NK-92 treated with Interleukin-12 subunit alpha and Interleukin-12 subunit beta, amount 100 ng/mL, for 24 hours (cell line): ENCODE data around the gene SFN.
"Not testable (repeated sequence)": the region's sequence is repeated elsewhere in the genome, so short reads cannot be mapped to it uniquely, and the experiment has no call there.

Experiments
- DNase-seq: peaks from one replicate; lab custom pipeline; 2025; lab: John Stamatoyannopoulos, UW

SFN gene

DNA sequence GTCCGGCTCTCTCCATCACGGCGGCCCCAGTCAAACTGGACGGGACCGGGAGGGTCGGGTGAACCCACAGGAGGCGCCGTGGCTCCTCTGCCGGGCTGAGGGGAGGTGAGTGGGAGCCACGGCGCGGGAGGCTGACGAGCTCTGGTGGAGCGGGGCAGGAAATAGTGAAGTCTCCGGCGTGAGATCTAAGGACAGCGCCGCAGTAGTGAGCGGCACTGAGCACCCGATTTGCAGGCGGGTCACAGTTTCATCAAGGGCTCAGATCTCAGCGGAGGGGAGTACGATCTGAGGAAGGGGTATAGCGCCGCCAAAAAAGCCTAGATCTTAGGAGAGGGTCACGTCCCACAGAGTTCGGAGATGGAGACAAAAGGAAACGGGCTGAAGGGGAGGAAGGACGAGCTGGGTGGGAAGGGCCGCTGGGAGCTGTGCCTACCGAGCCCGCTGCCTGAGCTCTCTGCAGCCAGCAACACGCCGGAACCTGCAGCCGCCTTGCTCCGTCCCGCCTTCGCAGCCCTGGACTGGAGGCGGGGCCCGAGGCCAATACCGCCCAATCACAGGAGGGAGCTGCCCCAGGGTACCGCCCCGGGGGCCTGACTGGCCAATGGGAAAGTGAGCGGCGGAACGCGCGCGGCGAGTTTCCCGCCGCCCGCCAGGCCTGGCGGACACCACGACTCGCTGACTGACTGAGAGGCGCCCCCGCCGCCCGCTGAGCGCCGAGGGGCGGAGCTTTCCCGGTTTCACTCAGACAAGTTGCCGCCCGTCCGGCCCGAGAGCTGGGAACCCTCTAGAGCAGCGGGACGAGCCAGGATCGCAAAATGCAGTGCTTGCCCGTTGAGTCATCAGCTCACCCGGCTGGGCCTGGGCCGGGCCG is 1.9 kb downstream of the SFN start:
- peak; percentile 95 for DNase-seq

DNA sequence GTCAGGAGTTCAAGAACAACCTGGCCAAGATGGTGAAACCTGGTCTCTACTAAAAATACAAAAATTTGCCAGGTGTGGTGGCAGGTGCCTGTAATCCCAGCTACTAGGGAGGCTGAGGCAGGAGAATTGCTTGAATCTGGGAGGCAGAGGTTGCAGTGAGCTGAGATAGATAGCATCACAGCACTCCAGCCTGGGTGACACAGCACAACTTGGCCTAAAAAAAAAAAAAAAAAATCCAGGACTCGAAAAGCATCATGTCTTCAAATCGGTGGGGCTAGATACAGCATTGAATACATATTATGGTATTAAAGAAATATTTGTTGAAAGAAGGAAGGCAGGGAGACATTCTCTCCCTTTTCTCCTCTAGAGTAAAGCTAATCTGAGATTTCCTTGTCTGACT is 10.1 kb downstream of the SFN start:
- not testable (repeated sequence) for DNase-seq

DNA sequence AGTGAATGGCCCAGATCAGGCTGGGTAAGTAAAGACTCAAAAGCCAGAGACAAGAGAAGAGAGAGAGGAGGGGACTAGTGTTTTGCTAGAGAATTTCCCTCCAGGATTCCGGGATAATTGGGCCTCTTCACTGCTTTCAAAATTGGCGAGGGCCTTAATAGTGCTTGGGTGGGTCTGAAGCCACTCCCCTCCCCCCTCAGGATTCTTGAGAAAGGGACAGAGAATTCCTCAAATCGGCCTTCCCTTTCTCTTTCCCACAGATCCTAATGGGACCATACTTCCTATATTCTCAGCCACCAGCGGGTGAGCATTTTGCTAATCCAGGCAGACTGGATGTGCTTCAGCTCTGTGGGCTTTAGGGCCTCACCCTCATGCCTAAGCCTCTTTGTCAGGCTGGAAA is 11.9 kb downstream of the SFN start:
- no peak for DNase-seq

DNA sequence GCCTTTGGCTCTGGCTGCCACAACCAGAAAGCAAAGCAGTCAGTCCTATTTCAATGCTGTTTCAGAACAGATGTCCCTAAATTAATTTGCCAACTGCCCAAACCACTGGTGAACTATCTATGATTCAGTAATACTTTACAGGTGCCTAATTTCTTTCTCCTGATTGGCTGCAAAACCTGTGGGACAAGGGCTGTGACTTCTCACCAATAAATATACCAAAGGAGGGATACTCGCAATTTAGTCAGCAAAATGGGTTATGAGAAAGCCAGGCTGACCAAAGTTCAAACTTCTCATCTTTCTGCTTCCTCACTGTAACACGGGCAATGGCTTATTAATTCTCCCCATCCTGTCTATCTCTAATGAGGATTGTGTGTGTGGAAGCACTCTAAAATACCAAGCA is 14.4 kb downstream of the SFN start:
- DNase-seq, result no peak

DNA sequence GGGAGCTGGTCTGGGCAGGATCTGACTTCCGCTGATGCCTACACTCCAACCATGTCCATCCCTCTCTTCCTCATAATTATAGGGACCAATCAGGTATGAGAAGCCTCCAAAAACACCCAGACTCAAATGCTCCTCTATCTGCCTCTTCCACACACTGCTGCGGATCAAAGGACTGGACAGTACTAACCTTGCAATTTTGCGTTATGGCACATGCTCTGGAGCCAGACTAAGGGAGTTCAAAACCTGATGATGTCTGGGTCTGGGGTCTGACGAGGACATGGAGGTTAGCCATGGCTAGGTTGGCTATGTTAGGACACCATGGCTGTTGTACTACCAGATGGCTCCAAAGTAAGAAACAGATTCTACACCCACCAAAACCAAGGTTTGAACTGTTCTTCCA is 16.8 kb downstream of the SFN start:
- DNase-seq, result no peak

DNA sequence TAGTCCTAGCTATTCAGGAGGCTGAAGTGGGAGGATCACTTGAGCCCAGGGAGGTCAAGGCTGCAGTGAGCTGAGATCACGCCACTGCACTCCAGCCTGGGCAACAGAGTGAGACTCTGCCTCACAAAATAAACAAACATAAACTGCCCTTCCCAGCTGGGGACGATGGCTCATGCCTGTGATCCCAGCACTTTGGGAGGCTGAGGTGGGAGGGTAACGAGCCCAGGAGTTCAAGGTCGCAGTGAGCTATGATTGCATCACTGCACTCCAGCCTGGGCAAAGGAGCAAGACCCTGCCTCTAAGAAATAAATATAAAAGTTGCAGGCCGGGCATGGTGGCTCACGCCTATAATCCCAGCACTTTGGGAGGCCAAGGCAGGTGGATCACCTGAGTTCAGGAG is 18.7 kb downstream of the SFN start:
- not testable (repeated sequence) for DNase-seq

DNA sequence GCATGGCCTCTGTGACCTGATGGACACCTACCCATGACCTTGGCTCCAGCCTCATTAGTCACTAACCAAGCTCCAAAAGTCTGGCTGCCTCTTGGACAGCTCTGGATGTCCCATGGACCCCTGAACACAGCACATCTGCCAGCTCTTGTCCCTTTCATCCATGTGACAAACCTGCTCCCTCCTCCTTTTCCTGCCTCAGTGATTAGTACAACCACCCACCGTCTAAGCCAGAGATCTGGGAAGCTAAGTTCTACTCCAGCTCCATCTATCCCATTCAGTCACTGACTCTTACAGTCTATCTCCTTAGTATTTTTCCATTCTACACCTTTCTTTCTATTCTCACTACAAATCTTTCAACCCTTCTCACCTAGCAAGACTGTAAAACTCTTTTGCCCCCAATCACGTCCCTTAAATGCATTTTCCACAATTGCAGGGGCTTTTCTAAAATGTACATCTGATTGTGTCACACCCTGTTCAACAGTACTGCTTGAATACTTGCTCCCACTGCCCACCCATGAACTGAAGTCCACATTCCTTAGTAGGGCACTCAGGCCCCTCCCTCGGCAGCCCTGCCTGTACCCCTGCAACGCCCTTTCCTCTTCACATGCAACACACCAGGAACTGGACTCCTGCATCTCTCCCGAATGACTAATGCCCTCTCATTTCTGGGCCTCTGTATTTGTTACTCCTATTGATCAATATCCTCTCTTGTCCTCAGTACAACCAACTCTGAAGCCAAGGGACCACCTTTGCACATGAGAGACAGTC is 19.9 kb downstream of the SFN start:
- DNase-seq, result no peak

DNA sequence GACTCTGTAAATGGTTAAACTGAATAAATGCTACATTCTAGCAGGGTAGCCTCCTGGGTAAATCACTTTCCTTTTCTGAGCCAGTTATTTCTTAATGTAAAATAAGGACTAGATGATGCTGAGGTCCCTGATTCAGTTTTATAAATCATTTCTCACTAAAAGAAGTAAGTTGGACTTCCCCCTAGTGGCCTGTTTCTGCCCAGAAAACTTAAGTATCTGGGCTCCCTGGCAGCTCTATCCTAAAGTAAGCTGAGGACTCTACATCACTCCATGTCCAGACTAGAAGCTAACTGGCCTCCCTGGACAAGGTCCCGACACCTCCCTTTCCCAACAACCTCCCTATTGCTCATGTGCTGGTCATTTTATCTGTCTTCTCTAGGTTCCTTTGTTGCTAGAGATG is 24.2 kb downstream of the SFN start:
- no peak for DNase-seq

DNA sequence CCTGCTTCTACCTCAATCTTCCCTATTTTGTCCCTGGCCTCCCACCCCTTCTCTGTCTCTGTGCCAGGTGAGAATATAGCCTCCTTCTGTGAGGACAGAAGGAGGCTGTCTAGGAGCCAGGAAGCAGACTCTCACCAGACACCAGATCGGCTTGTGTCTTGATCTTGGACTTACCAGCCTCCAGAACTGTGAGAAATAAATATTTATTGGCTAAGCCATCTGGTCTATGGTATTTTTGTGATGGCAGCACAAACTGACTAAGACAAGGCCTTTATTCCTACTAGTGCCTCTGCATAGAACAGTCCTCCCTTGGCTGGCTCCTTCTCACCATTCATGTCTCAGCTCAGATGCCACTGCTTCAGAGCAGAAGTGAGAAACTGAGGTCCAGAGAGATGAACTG is 25.3 kb downstream of the SFN start:
- DNase-seq, result no peak

DNA sequence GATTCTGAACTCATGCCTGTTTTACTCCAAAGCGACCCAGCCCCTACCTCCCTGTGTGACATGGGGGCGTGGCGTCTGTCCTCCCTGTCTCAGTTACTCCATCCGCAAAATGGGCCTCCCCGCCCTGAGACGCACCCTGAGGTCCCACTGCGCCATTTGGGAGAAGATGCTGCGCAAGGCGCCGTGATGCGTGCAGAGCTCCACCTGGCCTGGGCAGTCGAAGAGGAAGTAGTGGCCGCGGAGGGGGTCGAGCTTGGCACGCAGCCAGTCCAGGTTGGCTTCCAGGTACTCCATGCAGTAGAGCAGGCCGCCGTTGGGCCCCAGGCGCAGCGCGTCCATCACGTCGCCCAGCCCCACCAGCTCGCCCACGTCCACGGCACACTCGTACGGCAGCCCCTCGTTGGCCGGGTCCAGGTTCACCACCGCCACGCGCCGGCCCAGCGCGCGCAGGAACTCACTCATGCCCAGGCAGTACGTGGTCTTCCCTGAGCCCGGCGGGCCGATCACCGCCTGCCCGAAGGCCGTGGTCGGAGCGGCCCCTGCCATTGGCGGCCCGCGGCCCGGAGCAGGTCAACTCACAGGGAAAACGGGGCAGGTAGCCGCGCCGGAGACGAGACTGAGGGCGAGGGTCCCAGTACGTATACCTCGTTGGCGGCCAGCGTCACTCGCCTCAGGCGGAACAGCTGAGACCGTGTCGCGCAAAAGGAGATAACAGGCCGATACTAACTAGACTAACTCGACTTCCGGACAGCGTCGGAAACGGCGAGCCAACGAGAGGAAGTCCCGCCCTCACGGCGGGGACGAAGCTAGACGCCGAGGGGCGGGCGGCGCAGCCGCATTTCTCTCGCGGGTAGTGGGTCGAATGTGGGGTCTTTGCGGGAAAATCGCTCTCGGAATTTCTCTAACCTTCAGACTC is 26.9 kb downstream of the SFN start, which contains the start of gene GPN2:
GPN2 (minus strand) TSS at position 733 of the 916 bp plus-strand sequence; CDS start at position 546, 187 bp downstream.
- peak; percentile 65 for DNase-seq

DNA sequence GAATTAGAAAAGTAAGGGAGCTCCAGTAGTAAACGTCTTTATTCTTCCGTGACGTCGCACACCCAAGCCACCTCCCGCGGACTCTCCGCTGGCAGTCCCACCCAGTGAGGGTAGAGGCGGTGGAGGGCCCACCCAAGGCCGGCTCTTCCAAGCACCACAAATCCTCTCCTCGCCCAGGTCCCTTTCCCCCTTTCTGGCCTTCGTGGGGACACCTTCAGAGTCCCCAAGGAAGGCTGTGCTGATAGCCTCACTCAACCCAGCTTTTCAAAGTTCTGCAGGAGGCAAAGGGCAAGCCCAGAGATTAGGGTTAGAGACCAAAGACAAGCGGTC is 27.5 kb downstream of the SFN start:
- no peak for DNase-seq

DNA sequence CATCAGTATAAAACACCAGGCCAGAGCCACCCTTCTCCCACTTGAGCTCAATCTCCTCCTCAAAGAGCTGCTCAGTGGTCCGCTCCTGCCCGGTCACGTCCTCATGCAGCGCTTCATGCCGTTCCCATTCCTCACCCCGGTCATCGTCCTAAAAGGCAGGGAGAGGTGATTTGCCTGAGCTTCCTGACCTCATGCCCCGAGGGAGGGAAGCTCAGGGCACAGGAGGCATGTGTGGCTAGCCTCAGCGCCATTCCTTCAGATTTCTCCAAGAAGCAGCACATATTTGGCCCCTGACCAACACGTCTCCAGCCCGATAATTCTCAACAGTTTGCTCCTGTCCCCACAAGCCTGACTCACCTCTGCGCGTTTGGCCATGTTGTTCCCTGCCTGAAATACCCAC is 31.3 kb downstream of the SFN start:
- DNase-seq, result no peak

DNA sequence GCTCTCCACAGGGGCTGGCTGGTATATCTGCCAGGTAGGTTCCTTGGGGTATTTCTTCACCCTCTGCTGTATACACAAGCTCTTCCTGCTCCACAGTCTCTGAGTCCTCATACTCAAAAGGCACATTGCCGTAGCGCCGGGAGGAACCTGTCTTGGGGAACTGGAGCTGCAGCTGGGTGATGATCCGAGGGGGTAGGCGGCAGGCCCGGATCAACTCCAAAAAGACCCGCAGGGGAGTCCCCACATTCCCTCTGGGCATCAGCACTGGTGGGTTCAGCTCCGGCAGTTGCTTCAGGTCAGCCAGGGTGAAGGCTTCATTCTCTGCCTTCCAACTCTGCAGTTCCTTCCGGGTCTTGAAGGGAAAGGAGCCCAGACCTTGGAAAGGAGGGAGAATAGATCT is 34.4 kb downstream of the SFN start:
- no peak for DNase-seq

DNA sequence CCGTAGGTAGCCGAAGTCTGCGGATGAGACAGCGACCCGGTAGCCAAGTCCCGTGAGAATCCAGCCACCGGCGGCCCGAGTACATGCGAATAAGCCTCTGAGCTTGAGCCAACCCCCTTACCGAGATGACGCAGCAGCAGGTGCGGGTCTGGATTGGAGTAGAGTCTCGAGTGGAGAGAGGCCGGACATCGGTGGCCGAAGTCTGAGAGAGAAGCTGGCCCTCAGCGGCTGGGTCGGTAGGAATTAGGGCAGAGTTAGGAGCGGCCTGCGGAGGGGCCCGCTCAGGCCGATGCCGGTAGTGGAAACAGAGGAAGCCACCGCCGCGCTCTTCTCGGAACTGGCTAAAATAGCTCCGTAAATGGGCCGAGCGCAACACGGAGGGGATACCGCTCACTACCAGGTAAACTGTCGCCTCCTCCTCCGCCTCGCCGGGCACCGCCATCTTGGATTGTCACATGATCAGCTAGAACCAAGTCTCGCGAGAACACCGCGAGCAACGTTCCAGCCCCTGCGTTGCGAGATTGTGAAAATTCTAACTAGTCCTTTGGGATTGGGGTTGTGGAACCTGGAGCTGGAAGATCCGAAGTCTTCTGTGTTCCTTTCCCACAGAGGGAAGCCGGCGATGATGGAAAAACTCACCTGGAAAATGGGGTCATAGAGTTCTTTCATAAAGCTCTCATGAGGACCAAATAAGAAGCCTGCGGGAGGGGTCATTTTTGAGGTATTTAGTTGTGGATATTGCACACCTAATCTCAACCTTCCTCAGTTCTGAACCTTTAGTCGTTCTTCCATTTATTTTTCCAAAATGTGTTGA is 37.3 kb downstream of the SFN start, which contains the start of gene GPATCH3:
GPATCH3 (minus strand) TSS at position 467 of the 814 bp plus-strand sequence; CDS start at position 442, 25 bp downstream.
- peak; percentile 63 for DNase-seq

DNA sequence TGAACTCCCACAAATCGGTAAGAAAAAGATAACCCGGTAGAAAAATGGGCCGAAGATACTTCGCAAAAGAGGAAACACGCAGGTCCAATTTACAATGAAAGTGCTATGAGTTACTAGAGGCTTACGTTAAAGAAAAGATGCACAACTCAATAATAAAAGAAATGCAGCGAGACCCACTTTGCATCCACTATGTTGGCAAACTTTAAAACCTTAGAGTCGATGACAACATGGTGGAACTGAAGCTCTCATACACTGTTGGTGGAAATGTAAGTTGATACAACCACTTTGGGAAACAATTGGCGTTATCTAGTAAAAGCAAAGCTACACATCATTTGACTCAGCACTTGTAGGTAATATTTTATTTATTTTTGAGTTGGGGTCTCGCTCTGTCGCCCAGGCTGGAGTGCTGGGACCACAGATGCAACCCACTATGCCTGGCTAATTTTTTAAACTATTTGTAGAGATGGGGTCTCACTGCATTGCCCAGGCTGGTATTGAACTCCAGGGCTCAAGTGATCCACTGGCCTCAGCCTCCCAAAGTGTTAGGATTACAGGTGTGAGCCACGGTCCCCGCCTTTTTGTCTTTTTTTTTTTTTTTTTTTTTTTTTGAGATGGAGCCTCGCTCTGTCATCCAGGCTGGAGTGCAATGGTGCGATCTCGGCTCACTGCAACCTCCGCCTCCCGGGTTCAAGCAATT is 38.0 kb downstream of the SFN start:
- DNase-seq, result no peak

DNA sequence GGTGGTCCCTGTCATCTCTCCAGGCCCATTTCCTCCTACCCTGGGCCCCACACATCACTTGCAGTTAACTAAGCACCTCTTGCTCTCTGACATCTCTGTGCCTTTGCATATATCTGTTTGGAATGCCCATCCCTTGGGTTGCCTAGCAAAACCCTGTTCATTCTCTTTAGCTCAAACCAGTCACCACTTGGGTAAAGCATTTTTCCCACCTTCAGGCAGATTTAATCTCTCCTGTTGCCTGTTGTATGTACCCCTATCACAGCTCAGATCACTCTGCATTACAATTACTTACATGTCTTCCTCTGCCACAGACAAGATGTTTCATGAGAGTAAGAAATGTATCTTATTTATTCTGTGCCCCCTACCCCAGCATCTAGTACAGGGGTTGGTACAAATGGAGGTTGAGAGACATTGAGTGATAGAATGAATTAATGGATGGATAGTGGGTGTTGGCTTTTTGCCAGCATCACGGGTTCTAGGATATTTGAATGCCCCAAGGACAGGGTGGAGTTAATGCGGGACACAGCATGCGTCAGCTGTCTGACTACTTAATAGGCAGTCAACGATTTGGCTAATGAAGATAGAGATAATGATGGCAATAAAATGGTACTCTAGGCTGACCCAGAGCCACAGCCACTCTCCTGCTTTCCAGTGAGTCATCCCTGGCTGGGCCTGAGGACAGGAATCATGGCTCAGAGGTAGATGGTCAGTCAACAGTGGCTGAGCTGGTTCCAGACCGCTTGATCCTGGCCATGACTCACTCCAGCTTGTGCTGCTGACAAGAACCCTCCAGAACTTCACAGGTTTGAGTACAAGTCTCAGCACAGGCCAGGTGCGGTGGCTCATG is 44.3 kb downstream of the SFN start:
- DNase-seq, result no peak

DNA sequence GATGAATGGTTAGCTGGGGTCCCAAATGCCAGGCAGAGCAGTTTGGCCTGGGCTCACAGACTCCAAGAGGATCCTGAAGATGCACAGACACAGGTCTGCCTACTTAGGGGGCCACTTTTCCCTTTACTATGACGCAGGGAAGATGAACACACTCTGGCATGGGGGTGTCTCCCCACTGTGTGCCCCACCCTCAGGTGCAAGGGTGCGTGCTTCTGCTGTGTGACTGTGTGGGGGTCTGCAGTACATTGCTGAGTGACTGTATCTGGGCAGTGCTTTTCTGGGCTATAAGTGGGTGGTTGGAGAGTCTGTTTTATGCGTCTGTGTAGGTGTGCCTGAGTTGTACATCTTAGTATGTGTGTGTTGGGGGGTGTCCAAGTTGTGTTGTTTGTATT is 47.0 kb downstream of the SFN start:
- DNase-seq, result no peak

DNA sequence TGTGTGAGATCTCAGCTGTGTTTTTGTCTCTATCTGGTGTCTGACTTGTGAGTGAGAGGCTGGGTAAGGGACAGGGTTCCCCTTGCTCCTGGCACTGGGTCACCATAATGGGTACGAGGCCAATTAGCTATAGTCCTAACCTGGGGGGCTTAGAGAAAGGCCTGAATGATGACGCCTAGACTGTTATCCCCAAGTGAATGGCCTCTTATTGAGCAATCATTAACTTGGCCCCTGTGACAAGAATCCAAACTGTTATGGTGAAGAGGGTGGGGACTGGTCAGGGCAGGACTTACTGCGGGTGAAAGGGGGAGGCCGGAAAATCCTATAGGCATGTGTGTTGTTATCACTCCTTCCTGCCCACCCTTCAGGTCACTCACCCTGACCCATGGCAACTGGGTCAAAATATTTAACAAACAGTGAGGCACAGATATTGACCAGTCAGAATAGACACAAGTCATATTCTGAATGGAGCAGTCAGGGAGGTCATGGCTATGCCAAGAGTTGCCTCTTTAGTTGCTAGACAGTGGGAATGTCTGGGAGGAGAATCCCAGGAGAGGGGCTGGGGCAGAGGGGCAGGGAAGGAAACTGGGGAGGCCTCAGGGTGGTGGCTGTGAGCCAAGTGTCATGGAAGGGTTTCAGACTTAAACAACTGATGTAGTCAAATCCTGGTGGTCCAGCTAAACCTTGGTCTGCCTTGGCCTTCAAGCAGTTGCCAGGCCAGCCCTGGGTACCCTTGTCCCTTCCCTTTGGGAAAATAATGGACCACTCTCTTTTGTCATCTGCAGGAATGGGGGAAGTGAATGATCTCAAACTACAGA is 47.6 kb downstream of the SFN start:
- DNase-seq, result no peak
